IPS-15b (cell line): ENCODE data around the gene TACR2.

Source experiments
- H3K27me3 ChIP-seq: one replicate; pipeline ENCODE4 v1.6.1; 2013; ENCODE audit warnings: low read length; ENCODE audit not compliant: control insufficient read depth, insufficient read depth
- H3K36me3 ChIP-seq: one replicate; pipeline ENCODE4 v1.6.1; 2013; ENCODE audit warnings: low read length; ENCODE audit not compliant: control insufficient read depth, insufficient read depth
- H3K4me1 ChIP-seq: one replicate; pipeline ENCODE4 v1.6.1; 2013; ENCODE audit warnings: mild to moderate bottlenecking, low read length; ENCODE audit not compliant: control insufficient read depth, insufficient read depth
- H3K4me3 ChIP-seq: one replicate; pipeline ENCODE4 v1.5.1; 2013; ENCODE audit warnings: low read depth, low read length
- H3K9ac ChIP-seq: one replicate; pipeline ENCODE4 v1.6.1; 2013; ENCODE audit warnings: low read depth, mild to moderate bottlenecking, low read length
- H3K9me3 ChIP-seq: one replicate; pipeline ENCODE4 v1.6.1; 2013; ENCODE audit warnings: mild to moderate bottlenecking, low read length; ENCODE audit not compliant: control insufficient read depth, insufficient read depth

Gene TACR2

GRCh38 chr10:69415049-69415448, 1.7 kb downstream of the TACR2 start:
- Histone ChIP-seq H3K4me3 (no peak overlapping the region), H3K36me3 (no peaks in the 10 kb centered on the region), H3K27me3 (no peaks in the 10 kb centered on the region), H3K9ac (no peak overlapping the region), H3K4me1 (no peaks in the 10 kb centered on the region), H3K9me3 (no peaks in the 10 kb centered on the region)

DNA sequence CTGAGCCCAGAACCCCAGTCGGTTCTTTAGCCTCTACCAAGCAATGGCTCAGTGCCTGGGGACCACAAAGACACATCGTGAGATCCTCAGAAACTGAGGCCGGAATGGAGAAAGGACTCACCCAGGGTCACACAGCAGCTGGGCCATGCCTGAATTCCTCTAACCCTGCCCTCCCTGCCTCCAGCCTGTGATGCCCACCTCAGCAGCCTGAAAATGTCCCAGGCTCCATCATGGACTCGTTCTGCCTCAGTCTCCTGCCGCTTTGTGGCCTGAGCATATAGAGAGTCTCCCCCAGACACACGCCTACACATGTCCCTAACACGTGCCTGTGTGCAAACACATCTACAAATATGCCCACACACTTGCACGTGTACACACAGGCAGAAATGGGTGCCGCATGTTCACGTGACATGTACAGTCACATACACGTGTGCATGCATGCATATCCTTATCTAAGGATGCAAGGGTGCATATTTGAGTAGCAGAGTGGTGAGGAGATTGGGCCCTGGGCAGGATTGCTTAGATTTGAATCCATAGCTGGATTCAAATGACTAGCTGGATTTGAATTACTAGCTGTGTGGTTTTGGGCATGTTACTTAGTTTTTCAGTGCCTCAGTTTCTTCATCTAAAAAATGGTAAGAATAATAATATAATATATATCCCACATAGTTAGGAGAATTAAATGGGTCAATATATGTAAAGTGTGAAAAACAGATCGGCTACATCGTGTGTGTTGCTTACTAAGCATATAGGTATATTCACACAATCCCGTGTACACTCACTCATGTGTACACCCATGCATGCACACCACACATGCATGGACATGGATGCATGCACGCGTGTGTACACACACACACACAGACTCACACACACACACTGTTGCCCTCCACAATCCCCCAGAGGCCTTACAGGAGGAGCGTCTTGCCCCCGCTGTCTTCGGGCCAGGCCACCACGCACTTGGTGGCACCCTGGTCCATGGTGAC, 2.4 kb downstream of the TACR2 start:
- Histone ChIP-seq H3K4me1 (no peaks in the 10 kb centered on the region), H3K36me3 (no peaks in the 10 kb centered on the region), H3K9ac (no peak overlapping the region), H3K4me3 (no peak overlapping the region), H3K9me3 (no peaks in the 10 kb centered on the region), H3K27me3 (no peaks in the 10 kb centered on the region)

DNA sequence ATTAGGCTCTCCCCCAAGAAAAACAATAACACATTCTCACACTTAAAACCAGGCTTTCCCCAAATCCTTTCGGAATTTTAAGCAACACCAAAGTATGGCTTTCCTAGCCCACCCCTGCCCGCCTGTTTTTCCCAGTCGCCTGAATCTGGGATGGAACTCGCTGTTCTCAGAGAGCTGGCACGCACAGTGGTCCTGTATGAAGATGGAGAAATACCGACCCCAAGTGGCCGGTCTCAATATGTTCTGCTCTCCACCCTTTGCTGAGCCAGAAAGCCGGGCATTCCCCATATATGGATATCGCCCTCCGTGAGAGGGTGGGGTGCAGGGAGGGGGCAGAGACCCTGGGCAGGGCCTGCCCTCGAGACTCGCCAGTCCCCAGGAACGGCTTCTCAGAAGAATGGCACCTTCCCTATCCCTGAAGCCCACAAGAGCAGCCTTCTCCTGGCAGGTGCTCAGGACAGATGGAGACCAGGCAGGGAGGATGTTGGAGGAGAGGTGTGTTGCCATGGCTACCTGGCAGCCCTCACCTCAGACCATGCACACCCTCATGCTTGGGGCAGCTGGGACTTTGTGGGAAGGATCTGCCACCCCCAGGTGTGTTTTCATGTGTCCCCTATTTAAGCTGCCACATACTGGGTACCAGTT, 3.4 kb downstream of the TACR2 start:
- Histone ChIP-seq H3K9me3 (no peaks in the 10 kb centered on the region), H3K9ac (no peak overlapping the region), H3K4me1 (no peaks in the 10 kb centered on the region), H3K36me3 (no peaks in the 10 kb centered on the region), H3K27me3 (peaks cover 3% of the 10 kb centered on the region), H3K4me3 (no peak overlapping the region)

GRCh38 chr10:69412232-69412790, 4.4 kb downstream of the TACR2 start:
- Histone ChIP-seq H3K9me3 (no peaks in the 10 kb centered on the region), H3K9ac (no peak overlapping the region), H3K4me3 (no peak overlapping the region), H3K27me3 (peaks cover 7% of the 10 kb centered on the region), H3K4me1 (no peaks in the 10 kb centered on the region), H3K36me3 (no peaks in the 10 kb centered on the region)

DNA sequence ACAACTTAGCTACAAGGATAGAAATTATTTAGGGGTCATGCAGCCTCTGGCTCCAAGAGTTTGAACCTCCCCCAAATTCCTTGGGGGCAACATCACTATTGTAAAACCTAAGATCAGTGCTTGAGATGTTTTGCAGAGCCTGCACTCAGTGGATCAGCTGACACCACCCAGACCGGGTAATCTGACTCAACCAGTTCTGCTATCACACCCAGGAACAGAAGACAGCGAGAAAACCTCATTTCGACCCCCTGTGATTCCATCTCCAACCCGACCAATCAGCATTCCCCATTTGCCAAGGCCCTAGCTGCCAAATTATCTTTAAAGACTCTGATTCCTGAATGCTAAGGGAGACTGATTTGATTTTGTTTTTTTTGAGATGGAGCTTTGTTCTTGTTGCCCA, 5.2 kb downstream of the TACR2 start:
- Histone ChIP-seq H3K4me3 (no peak overlapping the region), H3K9ac (no peak overlapping the region), H3K4me1 (no peaks in the 10 kb centered on the region), H3K9me3 (no peaks in the 10 kb centered on the region), H3K27me3 (peaks cover 7% of the 10 kb centered on the region), H3K36me3 (no peaks in the 10 kb centered on the region)

GRCh38 chr10:69410487-69410886, 6.2 kb downstream of the TACR2 start:
- H3K9ac ChIP-seq = no peak overlapping the region
- peaks cover 6% of the 10 kb centered on the region for H3K4me1 ChIP-seq
- no peaks in the 10 kb centered on the region for H3K36me3 ChIP-seq
- H3K4me3 ChIP-seq = no peak overlapping the region
- no peaks in the 10 kb centered on the region for H3K9me3 ChIP-seq
- peaks cover 7% of the 10 kb centered on the region for H3K27me3 ChIP-seq

GRCh38 chr10:69409968-69410367, 6.8 kb downstream of the TACR2 start:
- H3K9me3 ChIP-seq = no peaks in the 10 kb centered on the region
- no peak overlapping the region for H3K9ac ChIP-seq
- H3K4me3 ChIP-seq = no peak overlapping the region
- H3K4me1 ChIP-seq = peaks cover 9% of the 10 kb centered on the region
- H3K36me3 ChIP-seq = no peaks in the 10 kb centered on the region
- peaks cover 7% of the 10 kb centered on the region for H3K27me3 ChIP-seq

GRCh38 chr10:69409176-69409495, 7.6 kb downstream of the TACR2 start:
- H3K27me3 ChIP-seq = peaks cover 7% of the 10 kb centered on the region
- H3K4me3 ChIP-seq = peak overlapping the region; percentile 41
- H3K9ac ChIP-seq = peak overlapping the region; percentile 47
- no peaks in the 10 kb centered on the region for H3K36me3 ChIP-seq
- H3K4me1 ChIP-seq = peaks cover 9% of the 10 kb centered on the region
- no peaks in the 10 kb centered on the region for H3K9me3 ChIP-seq

DNA sequence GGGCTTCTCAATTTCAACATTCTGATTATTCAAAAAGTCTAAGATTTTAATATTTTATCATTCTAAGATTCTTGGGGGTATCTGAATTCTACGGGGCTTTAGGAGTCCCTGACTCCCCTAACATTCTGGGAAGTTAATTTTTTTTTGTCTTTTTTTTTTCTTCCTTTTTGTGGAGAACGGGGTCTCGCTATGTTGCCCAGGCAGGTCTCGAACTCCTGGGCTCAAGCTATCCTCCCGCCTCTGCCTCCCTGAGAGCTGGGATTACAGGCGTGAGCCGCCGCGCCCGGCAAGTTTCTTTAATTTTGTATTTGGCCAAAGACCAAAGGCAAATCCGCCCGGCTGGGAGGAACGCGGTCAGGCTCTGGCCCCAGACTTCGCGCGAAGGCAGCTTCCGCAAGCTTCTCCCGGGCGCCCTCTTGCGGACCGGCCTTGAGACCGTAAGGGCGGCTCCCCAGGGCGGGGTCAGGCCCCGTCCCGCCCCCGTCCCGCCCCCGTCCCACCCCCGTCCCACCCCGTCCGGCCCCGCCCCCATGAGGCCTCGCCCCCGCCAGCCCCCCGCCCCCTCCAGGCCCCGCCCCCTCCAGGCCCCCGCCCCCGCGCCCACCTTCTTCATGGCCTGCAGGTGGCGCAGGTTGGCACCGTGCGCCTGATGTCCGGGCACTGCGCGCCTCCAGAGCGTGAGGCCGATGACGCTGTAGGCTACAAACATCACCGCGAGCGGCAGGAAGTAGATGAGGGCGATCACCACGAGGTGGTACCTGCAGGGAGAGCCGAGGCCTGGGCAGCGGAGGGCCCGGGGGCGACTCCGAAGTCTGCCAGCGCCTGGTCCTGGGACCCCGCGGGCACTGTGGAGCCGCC, 8.2 kb downstream of the TACR2 start:
- no peaks in the 10 kb centered on the region for H3K36me3 ChIP-seq
- peaks cover 9% of the 10 kb centered on the region for H3K4me1 ChIP-seq
- H3K27me3 ChIP-seq = peaks cover 7% of the 10 kb centered on the region
- H3K4me3 ChIP-seq = peak overlapping the region; percentile 41
- no peaks in the 10 kb centered on the region for H3K9me3 ChIP-seq
- H3K9ac ChIP-seq = peak overlapping the region; percentile 47

GRCh38 chr10:69407621-69408301, 9.0 kb downstream of the TACR2 start:
- H3K4me1 ChIP-seq = peaks cover 9% of the 10 kb centered on the region
- H3K9ac ChIP-seq = no peak overlapping the region
- no peak overlapping the region for H3K4me3 ChIP-seq
- H3K27me3 ChIP-seq = peaks cover 7% of the 10 kb centered on the region
- H3K9me3 ChIP-seq = no peaks in the 10 kb centered on the region
- no peaks in the 10 kb centered on the region for H3K36me3 ChIP-seq
